CD4-positive, alpha-beta T cell treated with Interleukin-6 at 100 ng/mL for 8 hours (primary cell): Measurements from ENCODE around the gene GOLGA8O.
"Not testable (repeated sequence)": the region's sequence is repeated elsewhere in the genome, so short reads cannot be mapped to it uniquely, and the experiment has no call there.

ENCODE experiments used
- DNase-seq: peaks from one replicate; pipeline ENCODE4 v3.0.0-alpha.2; 2020; ENCODE audit warnings: mixed read lengths, low spot score

Gene GOLGA8O

GRCh38 chr15:32455534-32455933 lies at the start of gene GOLGA8O:
Gene GOLGA8O, minus strand, starts transcription at chr15:32455634. Its CDS starts 98 bp downstream, at chr15:32455536.
- not testable (repeated sequence) for DNase-seq

- not testable (repeated sequence) for DNase-seq
Observed at GRCh38 chr15:32504152-32504811, 48.8 kb upstream of the GOLGA8O start.

GRCh38 chr15:32502946-32503345 lies 47.5 kb upstream of the GOLGA8O start:
- not testable (repeated sequence) for DNase-seq

- DNase-seq: not testable (repeated sequence)
Observed at GRCh38 chr15:32492768-32493167, 37.3 kb upstream of the GOLGA8O start.

- DNase-seq: not testable (repeated sequence)
Observed at GRCh38 chr15:32486474-32486873, 31.0 kb upstream of the GOLGA8O start.

GRCh38 chr15:32483377-32483776 lies 27.9 kb upstream of the GOLGA8O start:
- not testable (repeated sequence) for DNase-seq

GRCh38 chr15:32481683-32482082 lies 26.2 kb upstream of the GOLGA8O start:
- not testable (repeated sequence) for DNase-seq

GRCh38 chr15:32468076-32468475 lies 12.6 kb upstream of the GOLGA8O start:
- not testable (repeated sequence) for DNase-seq

- not testable (repeated sequence) for DNase-seq
Observed at GRCh38 chr15:32440445-32440977, 14.9 kb downstream of the GOLGA8O start.

- DNase-seq: not testable (repeated sequence)
Observed at GRCh38 chr15:32434102-32434963, 21.1 kb downstream of the GOLGA8O start.

- DNase-seq: not testable (repeated sequence)
Observed at GRCh38 chr15:32427635-32428034, 27.8 kb downstream of the GOLGA8O start.

- not testable (repeated sequence) for DNase-seq
Observed at GRCh38 chr15:32426511-32426910, 28.9 kb downstream of the GOLGA8O start.

- not testable (repeated sequence) for DNase-seq
Observed at GRCh38 chr15:32407903-32408302, 47.5 kb downstream of the GOLGA8O start.

GRCh38 chr15:32403192-32403591 lies 52.2 kb downstream of the GOLGA8O start, which contains the start of gene GOLGA8K:
Gene GOLGA8K, minus strand, starts transcription at chr15:32403292. Its CDS starts 98 bp downstream, at chr15:32403194.
- not testable (repeated sequence) for DNase-seq

GRCh38 chr15:32396522-32396921 lies 58.9 kb downstream of the GOLGA8O start:
- not testable (repeated sequence) for DNase-seq
